Middle frontal gyrus (tissue), 1 donor: Measurements from ENCODE around the gene DNAJC22.
"Not testable (repeated sequence)": the region's sequence is repeated elsewhere in the genome, so short reads cannot be mapped to it uniquely, and the experiment has no call there.

Source experiments
- DNase-seq: peaks from one replicate; pipeline ENCODE4 v3.0.0-alpha.2; 2015; ENCODE audit warnings: low spot score; ENCODE audit errors: extremely low spot score

Gene DNAJC22

GRCh38 chr12:49346659-49347310, at the start of gene DNAJC22:
DNAJC22 (plus strand) TSS chr12:49346888; CDS start chr12:49348873, 1,985 bp downstream.
- DNase-seq, result no peak

- no peak for DNase-seq
These were observed 49.0 kb upstream of the DNAJC22 start for GRCh38 chr12:49297695-49298060.

DNA sequence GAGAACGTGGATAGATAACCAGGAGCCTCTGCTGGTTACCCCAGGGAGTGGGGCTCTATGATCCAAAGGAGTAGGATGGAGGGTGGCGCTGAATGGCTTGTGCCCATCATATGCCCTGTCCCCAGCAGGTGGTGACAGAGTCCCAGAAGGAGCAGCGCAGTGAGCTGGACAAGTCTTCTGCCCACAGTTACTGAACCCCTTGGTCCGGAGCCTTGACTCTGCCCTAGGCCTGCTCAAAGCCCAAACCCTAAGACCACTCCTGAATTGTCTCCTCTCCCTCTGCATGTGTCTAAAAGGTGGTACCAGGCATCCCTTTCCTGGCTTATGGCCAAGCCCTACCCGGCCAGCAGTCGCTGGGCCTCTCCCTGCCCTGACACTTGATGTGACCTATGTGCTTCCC, 48.5 kb upstream of the DNAJC22 start:
- DNase-seq, result no peak

GRCh38 chr12:49301760-49302159, 44.9 kb upstream of the DNAJC22 start:
- no peak for DNase-seq

- DNase-seq, result no peak
These were observed 42.5 kb upstream of the DNAJC22 start for GRCh38 chr12:49304161-49304560.

DNA sequence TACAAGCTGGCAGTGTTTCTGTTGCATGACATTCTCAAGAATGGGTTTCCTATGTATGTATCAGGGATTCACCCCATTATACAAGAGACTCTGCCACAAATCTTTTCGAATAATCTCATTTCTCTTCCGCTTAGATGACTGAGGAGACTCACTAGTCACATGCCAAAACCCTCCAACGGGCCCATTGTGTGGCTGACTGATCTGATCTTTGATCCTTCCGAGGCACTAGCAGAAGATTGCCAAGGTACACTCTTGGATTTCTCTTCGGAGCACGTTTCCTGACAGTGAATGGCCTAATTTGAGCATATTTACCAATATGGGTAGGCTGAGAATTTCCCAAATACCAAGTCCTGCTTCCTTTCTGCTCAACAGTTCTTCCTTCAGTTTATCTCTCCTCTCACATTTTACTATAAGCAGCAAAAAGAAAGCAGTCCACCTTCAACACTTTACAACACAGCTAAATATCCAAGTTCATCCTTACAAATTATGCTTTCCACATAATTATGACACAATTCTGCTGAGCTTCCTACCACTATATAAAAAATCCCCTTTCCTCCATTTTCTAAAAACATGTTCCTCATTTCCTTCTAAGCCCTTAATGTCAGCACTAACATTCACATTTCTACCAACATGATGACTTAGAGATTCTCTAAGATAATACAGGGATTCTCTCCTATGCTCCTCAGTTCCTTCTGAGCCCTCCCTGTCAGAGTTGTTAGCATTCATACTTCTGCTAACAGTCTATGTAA, 40.8 kb upstream of the DNAJC22 start:
- DNase-seq, result no peak

- DNase-seq, result no peak
These were observed 37.3 kb upstream of the DNAJC22 start for GRCh38 chr12:49309386-49309785.

- DNase-seq, result not testable (repeated sequence)
These were observed 36.2 kb upstream of the DNAJC22 start for GRCh38 chr12:49310451-49311000.

DNA sequence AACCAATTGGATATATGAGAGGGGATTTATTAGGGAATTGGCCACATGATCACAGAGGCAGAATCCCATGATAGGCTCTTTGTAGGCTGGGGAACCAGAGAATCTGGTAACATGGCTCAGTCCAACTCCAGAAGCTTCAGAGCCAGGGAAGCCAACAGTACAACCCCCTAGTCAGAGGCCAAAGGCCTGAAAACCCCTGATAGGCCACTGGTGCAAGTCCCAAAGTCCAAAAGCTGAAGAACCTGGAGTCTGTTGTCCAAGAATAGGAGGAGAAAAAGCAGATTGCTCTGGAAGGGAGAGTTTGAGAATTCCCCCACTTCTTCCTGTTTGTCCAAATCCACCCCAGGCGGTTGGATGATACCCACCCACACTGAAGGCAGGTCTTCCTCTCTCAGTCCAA, 31.9 kb upstream of the DNAJC22 start:
- DNase-seq, result no peak

DNA sequence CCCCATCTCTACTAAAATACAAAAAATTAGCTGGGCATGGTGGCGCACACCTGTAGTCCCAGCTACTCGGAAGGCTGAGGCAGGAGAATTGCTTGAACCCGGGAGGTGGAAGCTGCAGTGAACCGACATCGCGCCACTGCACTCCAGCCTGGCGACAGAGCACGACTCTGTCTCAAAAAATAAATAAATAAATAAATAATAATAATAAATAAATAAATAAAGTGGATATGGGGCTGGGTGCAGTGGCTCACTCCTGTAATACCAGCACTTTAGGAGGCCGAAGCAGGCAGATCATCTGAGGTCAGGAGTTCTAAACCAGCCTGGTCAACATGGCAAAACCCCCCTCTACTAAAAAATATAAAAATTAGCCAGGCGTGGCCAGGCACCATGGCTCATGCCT, 29.6 kb upstream of the DNAJC22 start:
- not testable (repeated sequence) for DNase-seq

DNA sequence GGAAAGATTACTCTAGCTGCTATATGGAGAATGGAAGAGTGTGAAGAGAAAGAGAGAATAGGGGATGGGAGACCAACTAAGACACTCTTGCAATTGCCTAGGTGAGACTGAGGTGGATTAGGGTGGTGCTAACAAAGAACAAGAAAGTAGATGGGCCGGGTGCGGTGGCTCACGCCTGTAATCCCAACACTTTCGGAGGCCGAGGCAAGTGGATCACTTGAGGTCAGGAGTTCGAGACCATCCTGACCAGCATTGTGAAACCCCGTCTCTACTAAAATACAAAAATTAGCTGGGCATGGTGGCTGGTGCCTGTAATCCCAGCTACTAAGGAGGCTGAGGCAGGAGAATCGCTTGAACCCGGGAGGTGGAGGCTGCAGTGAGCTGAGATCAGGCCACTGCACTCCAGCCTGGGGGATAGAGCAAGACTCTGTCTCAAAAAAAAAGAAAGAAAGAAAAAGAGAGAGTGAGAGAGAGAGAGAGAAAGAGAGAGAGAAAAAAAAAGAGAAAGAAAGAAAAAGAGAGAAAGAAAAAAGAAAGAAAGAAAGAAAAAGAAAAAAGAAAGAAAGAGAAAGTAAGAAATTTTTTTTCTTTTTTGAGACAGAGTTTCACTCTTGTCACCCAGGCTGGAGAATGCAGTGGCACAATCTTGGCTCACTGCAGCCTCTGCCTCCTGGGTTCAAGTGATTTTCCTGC, 26.1 kb upstream of the DNAJC22 start:
- DNase-seq, result not testable (repeated sequence)

GRCh38 chr12:49322367-49322707, 24.4 kb upstream of the DNAJC22 start:
- DNase-seq, result no peak

DNA sequence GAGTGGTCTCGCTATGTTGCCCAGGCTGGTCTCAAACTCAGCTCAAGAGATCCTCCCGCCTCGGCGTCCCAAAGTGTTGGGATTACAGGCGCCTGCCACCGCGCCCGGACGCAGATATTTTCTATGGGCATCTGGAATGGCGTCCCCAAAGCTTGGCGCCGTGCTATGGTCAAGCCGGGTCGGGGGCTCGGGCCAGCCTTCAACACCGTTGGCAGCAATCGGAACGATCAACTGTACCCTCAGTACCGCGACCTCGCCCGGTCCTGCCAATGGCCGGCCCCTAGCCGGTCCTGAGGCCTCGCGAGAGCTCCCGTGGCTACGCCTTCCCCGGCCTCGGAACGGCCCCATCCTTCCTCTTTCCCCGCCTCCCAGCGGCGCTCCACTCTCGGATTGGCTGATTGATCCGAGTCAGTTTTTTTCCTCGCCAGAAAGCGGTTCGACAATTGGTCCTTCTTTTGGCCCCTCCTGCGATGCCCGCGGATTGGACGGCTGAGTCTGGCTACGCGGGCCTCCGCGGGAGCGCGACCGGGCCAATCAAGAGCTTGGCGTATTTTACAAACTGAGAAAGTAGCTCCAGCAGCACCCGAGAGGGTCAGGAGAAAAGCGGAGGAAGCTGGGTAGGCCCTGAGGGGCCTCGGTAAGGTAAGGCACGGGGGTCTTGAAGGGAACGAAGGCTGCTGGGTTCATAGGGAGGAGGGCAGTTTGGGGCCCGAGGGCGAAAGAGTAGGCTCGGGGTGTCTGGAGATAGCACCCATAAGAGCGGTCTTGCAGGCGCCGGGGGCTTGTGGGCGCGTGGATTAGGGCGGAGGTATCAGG, 23.8 kb upstream of the DNAJC22 start, which contains the start of gene TROAP:
TROAP (plus strand) TSS at position 548 of the 816 bp plus-strand sequence. CDS start 354 bp downstream, outside the sequence.
- DNase-seq, result peak; percentile 95

DNA sequence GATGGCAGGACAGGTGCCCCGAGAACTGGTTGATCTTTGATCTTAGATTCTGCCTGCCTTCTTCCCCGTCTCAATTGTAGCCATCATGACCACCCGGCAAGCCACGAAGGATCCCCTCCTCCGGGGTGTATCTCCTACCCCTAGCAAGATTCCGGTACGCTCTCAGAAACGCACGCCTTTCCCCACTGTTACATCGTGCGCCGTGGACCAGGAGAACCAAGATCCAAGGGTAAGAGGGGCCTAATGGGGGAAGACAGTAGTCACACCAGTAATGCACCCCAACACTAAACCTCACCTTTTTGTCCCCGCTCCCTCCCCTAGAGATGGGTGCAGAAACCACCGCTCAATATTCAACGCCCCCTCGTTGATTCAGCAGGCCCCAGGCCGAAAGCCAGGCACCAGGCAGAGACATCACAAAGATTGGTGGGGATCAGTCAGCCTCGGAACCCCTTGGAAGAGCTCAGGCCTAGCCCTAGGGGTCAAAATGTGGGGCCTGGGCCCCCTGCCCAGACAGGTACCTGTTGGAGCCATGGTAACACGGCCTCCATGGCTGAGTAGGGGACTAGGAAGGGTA, 23.1 kb upstream of the DNAJC22 start:
- no peak for DNase-seq

- DNase-seq, result no peak
These were observed 21.1 kb upstream of the DNAJC22 start for GRCh38 chr12:49325606-49326005.

- DNase-seq, result no peak
These were observed 19.3 kb upstream of the DNAJC22 start for GRCh38 chr12:49327368-49327767.

DNA sequence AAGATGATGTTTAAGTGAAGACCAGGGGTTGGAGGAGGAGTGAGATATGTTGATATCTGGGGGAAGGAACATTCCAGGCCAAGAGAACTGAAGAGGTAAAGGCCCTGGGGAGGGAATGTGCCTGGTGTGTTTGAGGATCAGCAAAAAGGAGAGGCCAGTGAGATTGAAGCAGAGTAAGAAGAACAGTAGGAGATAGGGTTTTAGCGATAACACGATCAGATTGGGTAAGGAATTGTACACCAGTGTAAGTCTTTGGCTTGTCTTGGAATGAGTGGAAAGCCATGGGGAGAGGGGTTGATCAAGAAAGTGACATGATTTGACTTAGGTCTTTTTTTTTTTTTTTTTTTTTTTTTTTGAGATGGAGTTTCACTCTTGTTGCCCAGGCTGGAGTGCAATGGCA, 18.8 kb upstream of the DNAJC22 start:
- no peak for DNase-seq

DNA sequence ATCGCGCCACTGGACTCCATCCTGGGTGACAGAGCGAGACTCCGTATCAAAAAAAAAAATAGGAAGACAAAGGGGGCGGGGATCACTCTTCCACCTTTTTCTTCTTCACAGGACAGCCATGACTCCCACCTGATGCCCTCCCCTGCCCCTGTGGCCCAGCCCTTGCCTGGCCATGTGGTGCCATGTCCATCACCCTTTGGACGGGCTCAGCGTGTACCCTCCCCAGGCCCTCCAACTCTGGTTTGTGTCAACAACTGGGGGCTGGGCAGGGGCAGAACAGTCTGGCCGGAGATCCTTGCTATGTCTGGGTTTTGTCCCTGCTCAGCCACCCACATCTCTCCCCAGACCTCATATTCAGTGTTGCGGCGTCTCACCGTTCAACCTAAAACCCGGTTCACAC, 17.9 kb upstream of the DNAJC22 start:
- no peak for DNase-seq

DNA sequence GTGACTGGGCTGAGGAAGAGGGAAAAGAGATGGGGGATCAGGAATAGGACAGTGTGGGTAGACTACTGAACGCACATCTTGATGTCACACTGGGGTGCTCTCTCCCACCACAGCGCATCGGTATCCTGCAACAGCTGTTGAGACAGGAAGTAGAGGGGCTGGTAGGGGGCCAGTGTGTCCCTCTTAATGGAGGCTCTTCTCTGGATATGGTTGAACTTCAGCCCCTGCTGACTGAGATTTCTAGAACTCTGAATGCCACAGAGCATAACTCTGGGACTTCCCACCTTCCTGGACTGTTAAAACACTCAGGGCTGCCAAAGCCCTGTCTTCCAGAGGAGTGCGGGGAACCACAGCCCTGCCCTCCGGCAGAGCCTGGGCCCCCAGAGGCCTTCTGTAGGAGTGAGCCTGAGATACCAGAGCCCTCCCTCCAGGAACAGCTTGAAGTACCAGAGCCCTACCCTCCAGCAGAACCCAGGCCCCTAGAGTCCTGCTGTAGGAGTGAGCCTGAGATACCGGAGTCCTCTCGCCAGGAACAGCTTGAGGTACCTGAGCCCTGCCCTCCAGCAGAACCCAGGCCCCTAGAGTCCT, 16.6 kb upstream of the DNAJC22 start:
- no peak for DNase-seq

- no peak for DNase-seq
These were observed 15.9 kb upstream of the DNAJC22 start for GRCh38 chr12:49330631-49331379.
